GM18868 (cell line): ENCODE results near the gene PPP1R10.
A peak's percentile ranks its signal among the peaks of the same experiment; 100 is the strongest.

Experiments
- ATAC-seq: cut with Tn5 transposase; IDR thresholded peaks from one replicate; pipeline ENCODE4 v1.9.1; 2021; ENCODE audit warnings: mild to moderate bottlenecking, moderate library complexity; ENCODE audit not compliant: unreplicated experiment

Gene PPP1R10

GRCh38 chr6:30625511-30625910, 8.5 kb upstream of the PPP1R10 start:
- ATAC-seq = no peak

- ATAC-seq = no peak
These were observed 2.5 kb upstream of the PPP1R10 start for GRCh38 chr6:30619561-30619960.

- no peak for ATAC-seq
These were observed 1.3 kb upstream of the PPP1R10 start for GRCh38 chr6:30618270-30618797.

GRCh38 chr6:30617565-30618269, 674 bp upstream of the PPP1R10 start, which contains the start of gene MRPS18B:
Gene MRPS18B (plus strand): TSS chr6:30617840. CDS start chr6:30617866, 26 bp downstream.
- peak; percentile 71 for ATAC-seq

GRCh38 chr6:30615958-30616810, 859 bp downstream of the PPP1R10 start:
- no peak for ATAC-seq

GRCh38 chr6:30615219-30615957, 1.7 kb downstream of the PPP1R10 start:
- ATAC-seq = no peak

GRCh38 chr6:30614843-30615218, 2.2 kb downstream of the PPP1R10 start:
- peak; percentile 51 for ATAC-seq

GRCh38 chr6:30614044-30614842, 2.8 kb downstream of the PPP1R10 start:
- ATAC-seq = no peak

- no peak for ATAC-seq
These were observed 3.6 kb downstream of the PPP1R10 start for GRCh38 chr6:30613251-30614043.

GRCh38 chr6:30612687-30613248, 4.3 kb downstream of the PPP1R10 start:
- no peak for ATAC-seq

GRCh38 chr6:30612213-30612612, 4.8 kb downstream of the PPP1R10 start:
- no peak for ATAC-seq

GRCh38 chr6:30611856-30612194, 5.2 kb downstream of the PPP1R10 start:
- no peak for ATAC-seq

GRCh38 chr6:30611150-30611855, 5.7 kb downstream of the PPP1R10 start:
- ATAC-seq = no peak

GRCh38 chr6:30610065-30610464, 7.0 kb downstream of the PPP1R10 start:
- no peak for ATAC-seq

GRCh38 chr6:30603961-30604360, 13.1 kb downstream of the PPP1R10 start:
- no peak for ATAC-seq

- no peak for ATAC-seq
These were observed 15.0 kb downstream of the PPP1R10 start for GRCh38 chr6:30601815-30602641.

- no peak for ATAC-seq
These were observed 15.6 kb downstream of the PPP1R10 start for GRCh38 chr6:30601436-30601814.

GRCh38 chr6:30600451-30600961, 16.5 kb downstream of the PPP1R10 start:
- no peak for ATAC-seq
